T-helper 2 cell (primary cell): ENCODE data around the gene OR2V2.

Source experiments
- DNase-seq, 5 experiments: peaks; one replicate each; pipeline versions ENCODE4 v3.0.0 to v3.0.0-alpha.2; 2012 to 2022

OR2V2 gene

DNA sequence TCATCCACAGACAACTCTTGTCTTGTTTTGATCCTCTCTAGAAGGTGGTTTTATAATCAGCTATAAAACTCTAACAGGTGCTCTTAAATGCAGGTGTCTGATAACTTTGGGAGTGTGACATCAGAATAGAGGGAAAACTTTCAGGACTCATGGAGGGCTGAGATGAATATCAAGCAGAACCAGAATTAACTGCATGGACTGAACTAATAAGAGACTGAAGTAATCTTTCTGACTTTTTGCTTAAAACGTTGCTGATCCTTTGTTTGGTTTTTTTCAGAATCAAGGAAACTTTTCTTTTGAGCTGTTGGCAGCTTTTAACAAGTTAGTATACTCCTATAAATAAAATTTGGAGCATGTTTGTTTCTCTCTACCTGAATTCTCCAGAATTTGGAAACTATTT is 2.3 kb upstream of the OR2V2 start:
- DNase-seq, result no peak

DNA sequence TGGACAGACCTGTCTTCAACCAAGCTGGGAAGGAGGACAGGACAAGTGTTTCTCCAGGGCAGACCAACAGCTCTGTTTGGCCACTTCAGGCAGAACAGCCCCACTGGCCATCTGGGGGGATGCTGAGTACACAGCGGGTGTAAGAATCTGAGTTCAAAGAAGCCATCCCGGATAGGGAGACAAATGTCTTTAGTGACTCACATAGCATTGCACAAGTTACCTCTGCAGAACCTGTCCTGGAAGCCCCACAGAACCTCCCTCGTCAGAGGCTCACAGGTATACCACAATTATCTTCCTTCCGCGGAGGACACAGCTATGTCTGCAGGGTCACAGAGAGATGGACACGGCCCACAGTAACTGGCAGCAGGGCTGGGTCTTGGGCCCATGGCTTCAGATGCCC is 2.0 kb downstream of the OR2V2 start:
- DNase-seq, result no peak

DNA sequence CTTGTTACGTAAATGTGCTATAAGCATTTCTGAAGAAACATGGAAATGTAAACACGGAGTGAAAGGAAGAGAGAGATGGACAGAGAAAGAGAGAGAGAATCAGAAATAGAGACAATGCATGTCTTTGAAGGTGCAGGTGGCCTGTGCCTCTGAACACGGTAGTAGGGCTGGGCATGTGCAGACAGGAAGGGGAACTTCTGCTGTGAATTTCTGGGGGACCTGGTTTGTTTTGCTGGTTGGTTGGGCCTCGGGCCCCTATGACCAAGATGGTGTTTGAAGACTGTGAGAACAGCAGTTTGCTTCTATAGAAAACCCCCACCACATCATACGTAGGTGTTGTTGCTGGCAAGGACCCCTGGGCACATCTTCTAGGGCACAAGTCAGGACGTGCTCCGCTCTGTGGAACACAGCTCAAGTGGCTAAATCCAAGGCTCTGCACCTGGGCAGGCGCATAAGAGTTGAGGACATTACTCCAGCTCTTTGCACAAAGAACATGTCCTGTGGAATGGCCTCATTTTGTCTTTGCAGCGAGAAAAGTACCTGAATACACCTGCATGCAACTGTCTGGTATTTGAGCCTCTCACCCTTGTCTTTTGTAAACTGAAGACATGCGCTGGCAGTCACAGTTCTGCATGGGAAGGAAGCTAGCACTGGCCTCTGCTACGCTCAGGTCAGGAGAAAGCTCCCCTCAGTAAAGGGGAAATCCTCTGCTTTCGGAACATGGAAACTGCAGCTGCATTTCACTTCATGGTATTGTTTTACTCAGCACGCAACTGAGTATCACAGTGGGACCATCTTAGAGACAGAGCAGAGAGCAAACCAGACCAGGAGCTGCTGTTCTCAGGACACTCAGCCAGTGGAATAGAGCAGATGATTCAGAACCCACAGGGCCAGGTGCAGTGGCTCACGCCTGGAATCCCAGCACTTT is 2.7 kb downstream of the OR2V2 start:
- DNase-seq, result no peak

DNA sequence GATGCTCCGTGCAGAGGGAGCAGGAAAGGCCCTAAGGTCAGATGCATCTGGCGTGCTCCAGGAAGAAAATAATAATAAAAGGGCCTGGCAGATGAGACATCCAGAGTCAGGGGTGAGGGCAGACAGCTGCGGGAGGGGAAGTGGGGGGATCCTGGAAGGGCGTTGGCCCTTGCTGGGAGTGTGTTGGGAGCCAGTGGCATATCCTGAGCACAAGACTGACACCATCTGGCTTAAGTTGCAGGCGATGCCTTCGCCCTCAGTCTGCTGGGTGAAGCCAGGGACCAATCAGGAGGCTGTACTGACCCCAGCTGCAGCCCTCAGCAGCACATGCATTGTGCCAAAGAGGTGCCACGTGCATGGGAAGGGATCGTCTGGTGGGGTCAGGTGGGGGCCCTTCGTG is 3.8 kb downstream of the OR2V2 start:
- DNase-seq, result no peak

DNA sequence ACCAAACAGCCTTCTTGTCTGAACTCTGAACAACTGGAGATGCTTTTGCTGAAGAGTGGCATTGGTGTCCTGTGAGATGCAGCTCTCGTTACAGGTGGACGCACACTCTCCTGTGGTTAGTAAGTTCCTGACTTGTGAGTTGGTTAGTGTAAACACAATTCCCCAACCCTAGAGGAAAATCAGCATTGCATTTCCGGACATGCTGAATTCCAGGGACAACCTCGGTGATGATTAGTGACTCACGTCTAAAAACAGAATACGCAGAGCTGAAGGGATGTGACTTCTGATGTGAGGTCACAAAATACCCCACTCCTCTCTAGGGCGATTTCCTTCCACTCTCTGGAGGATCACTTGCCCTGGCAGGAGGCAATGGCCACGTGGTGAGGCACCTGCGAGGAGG is 5.0 kb downstream of the OR2V2 start:
- no peak for DNase-seq

DNA sequence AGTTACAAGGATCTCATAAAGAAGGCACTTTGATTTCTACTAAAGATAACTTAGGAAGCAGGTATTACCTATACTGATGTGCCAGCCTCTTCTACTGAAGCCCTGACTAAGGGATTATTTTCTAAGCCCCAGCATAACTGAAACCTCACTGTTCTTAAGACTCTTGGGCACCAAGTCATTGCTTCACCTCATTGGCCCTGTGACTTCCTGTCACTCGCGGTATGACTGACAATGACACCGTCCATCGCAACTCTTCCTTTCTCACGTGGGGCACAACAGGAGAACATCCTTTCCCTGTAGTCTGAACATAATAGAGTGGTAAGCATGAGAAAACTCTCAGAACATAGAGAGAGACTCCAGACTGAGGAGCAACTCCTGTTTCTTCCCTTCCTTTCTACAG is 6.4 kb downstream of the OR2V2 start:
- DNase-seq, result peak in 1 of 5 experiments; percentile 71

DNA sequence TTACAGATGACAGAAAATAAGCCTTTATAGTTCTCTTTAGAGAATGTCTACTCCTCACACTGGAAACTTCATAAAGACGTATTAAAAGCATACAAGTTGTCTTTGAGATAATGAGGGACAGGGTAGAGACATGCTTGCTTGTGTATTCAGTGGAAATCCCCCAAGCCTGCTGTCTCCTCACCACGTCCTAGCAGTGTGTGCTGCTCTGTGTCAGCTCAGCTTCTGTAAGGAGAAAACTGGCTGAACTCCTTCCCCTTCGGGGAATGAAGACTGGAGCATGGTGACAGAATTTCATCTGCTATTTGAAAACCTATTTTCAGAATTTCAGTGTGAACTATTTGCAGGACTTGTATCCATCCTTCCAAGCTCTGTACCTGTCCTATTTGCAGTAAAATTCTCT is 9.4 kb downstream of the OR2V2 start:
- no peak for DNase-seq

DNA sequence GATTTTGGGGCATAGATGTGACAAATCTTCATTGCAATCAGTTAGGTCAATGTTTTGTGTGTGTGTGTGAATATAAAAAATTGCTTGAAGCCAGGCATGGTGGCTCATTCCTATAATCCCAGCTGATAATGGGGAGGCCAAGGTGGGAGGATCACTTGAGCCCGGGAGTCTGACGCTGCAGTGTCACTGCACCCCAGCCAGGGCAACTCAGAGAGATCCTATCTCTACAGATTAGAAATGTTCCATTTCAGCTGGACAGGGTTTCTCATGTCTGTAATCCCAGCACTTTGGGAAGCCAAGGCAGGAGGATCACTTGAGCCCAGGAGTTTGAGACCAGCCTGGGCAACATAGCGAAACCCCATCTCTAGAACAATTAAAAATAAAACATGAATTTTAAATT is 11.5 kb downstream of the OR2V2 start:
- DNase-seq, result no peak

DNA sequence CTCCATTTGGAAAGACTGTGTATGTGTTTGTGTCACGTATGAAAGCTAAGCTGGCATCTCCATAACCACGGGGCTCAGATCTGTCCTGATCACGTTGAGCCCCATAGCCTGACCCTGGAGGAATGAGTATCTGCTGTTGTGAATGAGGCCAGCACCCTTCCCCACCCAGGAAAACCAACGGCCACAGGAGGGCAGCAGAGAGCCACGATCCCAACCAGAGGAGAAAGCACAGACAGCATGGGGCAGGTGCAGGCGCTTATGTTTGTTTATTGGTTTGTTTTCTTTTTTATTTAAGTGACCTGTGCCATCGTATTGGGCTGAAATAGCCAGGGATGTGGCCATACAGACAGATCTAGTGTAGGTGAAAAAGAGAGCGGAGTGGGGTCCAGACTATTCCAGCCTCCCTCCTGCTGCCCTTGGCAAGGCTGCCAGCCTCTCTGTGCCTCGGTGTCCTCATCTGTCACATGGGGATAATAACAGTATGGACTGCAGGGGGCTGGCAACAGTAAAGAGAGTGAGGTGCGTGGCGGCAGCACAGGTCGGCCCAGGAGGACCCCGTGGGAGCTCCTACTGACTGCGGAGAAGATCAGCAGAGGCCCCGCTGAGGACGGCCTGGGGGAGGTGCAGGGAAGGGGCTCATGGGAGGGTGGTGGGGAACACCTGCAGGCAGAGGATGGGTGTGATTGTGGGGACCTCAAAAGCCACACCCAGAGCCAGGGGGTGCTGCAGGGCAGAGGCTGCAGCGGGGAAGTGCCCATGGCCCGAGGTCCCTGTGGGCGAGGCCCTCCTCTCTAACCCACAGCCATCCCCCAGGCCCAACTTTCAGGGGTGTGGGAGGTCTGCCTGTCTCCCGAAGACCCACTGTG is 12.1 kb downstream of the OR2V2 start:
- peak; percentile 79 to 92 (median 84) for DNase-seq

DNA sequence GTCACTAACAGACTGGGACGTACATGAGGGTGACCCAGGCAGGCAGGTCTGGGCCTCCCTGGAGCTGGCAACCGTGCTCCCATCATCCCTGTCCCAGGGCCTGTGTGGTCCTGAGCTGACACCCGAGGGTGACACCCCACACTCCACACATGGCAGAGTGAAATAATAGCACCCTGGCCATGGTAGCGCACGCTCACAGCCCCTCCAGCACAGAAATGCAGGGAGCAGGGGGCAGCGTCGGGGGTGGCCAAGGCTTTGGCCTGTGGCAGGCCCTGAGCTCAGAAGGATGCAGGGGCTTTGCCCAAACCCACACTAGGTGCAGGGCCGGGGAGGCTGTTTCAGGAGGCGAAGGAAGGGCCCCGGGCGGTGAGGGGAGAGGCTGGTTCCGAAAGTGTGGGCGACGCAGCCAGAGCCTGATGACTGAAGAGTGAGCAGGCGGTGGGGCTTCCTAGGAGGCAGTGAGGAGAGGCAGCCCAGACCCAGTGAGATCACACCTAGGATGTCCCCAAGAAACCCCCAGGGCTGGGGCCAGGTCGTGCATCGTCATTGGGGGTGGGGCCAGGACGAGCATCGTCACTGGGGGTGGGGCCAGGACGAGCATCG is 12.9 kb downstream of the OR2V2 start:
- peak; percentile 62 to 90 (median 75) for DNase-seq

DNA sequence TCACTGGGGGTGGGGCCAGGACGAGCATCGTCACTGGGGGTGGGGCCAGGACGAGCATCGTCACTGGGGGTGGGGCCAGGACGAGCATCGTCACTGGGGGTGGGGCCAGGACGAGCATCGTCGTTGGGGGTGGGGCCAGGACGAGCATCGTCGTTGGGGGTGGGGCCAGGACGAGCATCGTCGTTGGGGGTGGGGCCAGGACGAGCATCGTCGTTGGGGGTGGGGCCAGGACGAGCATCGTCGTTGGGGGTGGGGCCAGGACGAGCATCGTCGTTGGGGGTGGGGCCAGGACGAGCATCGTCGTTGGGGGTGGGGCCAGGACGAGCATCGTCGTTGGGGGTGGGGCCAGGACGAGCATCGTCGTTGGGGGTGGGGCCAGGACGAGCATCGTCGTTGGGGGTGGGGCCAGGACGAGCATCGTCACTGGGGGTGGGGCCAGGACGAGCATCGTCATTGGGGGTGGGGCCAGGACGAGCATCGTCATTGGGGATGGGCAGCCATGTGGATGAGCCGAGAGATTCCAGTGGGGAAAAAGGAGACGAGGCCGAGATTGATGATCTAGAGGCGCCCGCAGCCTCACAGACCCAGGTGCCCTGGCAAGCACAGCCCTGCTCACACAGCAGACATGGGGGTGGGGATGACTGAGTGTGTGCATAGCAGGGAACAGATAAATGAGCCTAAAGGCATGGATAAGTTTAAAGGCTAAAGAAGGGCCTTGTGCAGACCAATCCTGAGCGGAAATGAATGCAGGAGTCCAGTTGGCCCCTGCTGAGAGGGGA is 13.6 kb downstream of the OR2V2 start:
- peak in 4 of 5 experiments; percentile 32 to 58 (median 50) for DNase-seq

DNA sequence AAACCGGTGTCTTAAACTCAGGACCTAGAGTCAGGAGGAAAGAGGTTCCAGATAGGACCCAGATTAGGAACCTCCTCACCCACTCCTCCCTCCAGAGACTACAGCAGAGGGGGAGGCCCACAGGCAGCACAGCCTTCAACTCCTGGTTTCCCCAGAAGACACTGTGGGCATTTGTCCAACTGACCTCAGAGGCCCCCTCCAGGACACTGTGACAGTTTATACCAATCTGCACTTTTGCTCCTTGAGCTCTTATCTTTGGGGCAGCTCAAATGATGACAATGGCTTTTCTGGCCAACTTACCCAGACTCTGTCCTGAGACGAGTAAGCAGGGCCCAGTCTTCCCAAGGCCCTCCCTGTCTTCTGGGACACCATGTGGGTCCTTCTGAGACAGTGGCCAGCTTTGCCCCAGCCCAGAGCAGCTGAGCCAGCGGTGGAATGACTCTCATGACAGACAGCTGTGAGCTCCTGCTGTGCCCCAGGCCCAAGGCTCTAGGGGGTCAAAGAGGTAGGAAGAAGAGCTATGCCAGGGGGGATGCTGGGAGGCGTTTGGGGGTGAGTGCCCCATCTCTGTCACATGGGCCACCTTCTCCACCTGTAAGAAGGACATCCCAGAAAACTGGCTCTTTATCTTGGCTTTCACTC is 14.3 kb downstream of the OR2V2 start:
- DNase-seq, result no peak

DNA sequence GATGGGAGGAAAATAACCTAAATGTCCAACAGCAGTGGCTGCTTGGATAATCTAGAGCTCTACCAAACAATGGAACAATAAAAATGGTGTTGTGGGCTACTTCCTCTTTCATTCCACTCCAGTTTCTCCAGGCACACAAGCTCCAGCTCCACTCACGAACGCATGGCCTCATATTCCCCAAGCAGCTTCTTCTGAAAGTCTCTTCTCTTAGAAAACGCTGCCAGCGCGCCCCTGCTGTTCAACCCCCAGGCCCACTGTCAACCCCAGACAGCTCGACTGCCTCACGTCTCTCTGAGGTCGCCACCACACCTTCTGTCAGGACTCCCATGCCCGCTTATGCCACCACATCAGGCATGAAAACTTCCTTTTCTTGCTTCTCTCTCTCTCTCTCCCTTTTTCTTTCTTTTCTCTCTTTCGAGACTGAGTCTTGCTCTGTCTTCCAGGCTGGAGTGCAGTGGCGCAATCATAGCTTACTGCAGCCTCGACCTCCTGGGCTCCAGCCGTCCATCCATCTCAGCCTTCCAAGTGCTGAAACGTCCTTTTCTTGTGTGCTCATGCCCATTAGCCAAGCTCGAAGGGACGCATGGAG is 16.2 kb downstream of the OR2V2 start:
- no peak for DNase-seq

DNA sequence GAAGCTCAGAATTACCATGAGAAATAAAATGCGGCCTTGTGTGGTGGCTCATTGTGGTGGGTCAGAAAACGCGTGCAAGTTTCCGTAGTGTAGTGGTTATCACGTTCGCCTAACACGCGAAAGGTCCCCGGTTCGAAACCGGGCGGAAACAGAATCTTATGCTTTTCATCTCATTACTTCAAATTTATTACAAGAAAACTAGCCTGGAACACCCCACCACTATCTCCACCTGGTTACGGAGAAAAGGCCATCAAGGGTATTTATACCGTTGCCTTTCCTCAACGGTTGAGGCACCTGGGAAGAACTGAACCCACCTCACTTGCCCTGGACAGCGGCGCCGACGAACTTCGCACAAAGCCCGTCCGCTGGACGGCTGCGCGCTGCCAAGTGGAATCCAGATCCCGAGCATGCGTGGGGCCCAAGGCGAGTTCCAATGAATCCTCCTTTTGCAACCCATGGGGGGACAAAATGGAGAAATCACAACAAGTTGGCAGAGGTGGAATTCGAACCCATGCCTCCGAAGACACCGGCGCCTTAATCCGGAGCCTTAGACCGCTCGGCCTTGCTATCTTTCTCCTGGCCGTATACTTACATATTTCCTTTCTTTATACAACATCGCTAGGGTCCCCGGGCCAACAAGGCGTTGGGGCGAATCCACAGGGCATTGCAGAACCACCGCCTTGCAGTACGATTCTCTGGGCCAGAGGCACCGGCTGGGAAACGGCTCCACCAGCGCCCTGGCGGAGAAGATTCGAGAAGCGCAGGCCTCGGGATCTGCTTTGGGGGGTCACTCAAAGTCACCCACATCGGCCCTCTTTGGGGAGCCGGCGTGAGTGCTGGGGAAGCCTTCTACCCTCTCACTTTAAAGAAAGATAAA is 16.9 kb downstream of the OR2V2 start:
- DNase-seq, result no peak

DNA sequence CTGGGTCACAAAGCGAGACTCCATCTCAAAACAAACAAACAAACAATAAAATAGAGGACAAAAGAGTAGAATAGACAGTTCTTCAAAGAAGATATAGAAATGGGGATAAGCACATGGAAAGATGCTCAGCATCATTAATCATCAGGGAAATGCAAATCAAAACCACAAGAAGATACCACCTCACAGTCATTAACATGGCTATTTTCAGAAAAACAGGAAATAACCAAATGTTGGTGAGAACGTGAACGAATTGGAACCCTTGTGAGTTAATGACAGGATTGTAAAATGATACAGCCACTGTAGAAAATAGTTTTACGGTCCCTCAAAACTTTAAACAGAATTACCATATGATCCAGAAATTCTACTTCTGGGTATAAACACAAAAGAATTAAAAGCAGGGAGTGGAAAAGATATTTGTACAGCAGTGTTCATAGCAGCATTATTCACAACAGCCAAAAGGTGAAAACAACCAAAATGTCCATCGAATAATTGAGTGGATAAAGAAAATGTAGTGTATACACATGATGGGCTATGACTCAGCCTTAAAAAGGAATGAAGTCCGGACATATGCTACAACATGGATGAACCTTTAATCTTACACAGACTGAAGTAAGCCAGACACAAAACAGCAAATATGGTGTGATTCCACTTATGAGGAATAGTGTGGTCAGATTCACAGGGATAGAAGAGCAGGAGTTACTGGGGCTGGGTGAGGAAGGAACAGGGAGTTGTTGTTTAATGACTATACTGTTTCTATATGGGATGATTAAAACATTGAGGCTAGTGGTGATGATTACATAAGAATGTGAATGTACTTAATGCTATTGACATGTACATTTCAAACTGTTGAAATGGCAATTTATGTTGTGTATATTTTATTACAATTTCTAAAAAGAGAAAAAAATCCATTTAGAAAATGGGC is 19.7 kb downstream of the OR2V2 start:
- no peak for DNase-seq

DNA sequence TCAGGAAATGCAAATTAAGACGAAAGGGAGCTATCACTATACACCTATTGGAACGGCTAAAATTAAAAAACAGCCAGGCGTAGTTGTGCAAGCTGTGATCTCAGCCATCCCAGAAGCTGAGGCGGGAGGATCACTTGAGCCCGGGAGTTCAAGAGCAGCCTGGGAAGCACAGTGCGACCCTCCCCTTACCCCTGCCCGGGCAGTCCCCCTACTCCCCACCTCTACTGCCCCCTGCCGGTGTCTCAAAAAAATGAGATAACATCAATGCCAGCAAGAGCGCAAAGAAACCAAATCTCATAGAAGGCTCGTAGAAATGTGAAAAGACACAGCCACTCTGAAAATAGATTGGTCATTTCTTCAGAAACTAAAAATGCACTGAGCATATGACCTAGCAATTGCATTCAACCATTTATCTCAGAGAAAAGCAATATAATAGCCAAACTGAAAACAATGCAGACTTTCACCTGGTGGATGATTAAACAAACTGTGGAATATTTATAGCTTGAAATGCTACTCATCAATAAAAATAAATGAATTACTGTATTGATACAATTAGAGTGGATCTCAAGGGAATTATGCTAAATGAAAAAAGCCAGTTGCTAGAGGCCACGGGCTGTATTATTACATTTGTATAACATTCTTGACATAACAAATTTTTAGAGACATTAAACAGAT is 20.6 kb downstream of the OR2V2 start:
- peak in 1 of 5 experiments; percentile 37 for DNase-seq

DNA sequence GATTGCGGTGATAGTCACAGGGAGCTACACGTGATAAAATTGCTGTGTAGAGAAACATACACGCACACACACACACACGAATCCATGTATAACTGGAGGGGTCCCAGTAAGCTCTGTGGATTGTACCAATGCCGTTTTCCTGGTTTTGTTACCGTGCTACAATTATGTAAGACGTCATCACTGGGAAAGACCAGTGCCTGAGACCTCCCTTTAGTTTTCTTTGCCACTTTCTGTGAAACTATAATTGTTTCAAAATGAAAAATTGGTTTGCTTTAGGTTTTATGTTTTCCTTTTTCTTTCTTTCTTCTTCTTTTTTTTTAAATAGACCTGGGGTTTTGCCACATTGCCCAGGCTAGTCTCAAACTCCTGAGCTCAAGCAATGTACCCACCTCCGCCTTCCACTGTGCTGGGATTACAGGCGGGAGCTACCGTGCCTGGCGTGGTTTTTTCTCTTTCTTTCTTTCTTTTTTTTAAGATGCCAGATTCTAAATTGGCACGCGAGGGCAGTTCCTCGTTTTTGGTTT is 21.3 kb downstream of the OR2V2 start:
- no peak for DNase-seq

DNA sequence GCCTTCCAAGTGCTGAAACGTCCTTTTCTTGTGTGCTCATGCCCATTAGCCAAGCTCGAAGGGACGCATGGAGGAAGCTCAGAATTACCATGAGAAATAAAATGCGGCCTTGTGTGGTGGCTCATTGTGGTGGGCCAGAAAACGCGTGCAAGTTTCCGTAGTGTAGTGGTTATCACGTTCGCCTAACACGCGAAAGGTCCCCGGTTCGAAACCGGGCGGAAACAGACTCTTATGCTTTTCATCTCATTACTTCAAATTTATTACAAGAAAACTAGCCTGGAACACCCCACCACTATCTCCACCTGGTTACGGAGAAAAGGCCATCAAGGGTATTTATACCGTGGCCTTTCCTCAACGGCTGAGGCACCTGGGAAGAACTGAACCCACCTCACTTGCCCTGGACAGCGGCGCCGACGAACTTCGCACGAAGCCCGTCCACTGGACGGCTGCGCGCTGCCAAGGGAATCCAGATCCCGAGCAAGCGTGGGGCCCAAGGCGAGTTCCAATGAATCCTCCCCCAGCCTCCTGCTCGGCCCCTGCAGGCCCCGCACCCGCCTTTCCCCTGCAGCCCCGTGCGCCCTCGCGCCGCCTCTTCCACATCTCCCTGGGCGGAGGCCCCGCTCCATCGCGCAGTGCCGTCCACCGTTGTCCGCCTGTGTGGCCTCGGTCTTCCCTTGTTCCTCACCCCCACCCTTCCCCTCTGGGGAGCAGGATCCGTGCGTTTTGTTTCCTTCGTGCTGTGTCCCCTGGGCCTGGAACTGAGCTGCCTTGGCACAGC is 22.3 kb downstream of the OR2V2 start:
- peak in 4 of 5 experiments; percentile 57 to 77 (median 62) for DNase-seq
